ENCODE results near the gene LIMK1. TPM values are rescaled to one million over a fixed set of nuclear protein-coding genes. Genes with fewer than 3 reads are reported as not detected.

LIMK1 gene
- total and polyA plus RNA-seq, 2 experiments from 2014 or later, result 13.0 to 96.5 TPM

- no peaks in the 10 kb centered on the region for H3K9me3 Mint-ChIP-seq
- H3F3A ChIP-seq (replicated peaks; ENCODE audit: low read depth), result no peaks in the 10 kb centered on the region
- H3K79me2 ChIP-seq (replicated peaks; ENCODE audit: insufficient read depth), result no peaks in the 10 kb centered on the region
- no peak overlapping the region for H3K4me3 Mint-ChIP-seq
- no peaks in the 10 kb centered on the region for H3K36me3 Mint-ChIP-seq (ENCODE audit: low read depth)
- no peaks in the 10 kb centered on the region for H3K9me2 ChIP-seq (ENCODE audit: insufficient read depth)
- no peak overlapping the region for H3K27ac ChIP-seq (ENCODE audit: low read depth)
- H3K4me1 ChIP-seq (ENCODE audit: insufficient read depth), result no peaks in the 10 kb centered on the region
- no peaks in the 10 kb centered on the region for H3K4me1 Mint-ChIP-seq
- H3K4me3 ChIP-seq, result no peak overlapping the region
- no peaks in the 10 kb centered on the region for H3K27me3 ChIP-seq (ENCODE audit: insufficient read depth)
- H3K36me3 ChIP-seq (ENCODE audit: insufficient read depth), result no peaks in the 10 kb centered on the region
- ATAC-seq (no peak), DNase-seq (ENCODE audit: low spot score) (no peak)
- no peak for TF ChIP-seq ETS1 (IDR thresholded peaks at IDR 0.05)
- no peak for TF ChIP-seq ZNF331 (CRISPR knock-in tag; IDR thresholded peaks at IDR 0.05; ENCODE audit: low read depth)
- no peak for TF ChIP-seq POLR2AphosphoS5 (IDR thresholded peaks at IDR 0.05; ENCODE audit: low read depth)
- no peak for TF ChIP-seq EZH2phosphoT487 (IDR thresholded peaks at IDR 0.05; ENCODE audit: unreplicated experiment)
- no peak for TF ChIP-seq CREB1 (CRISPR knock-in tag; IDR thresholded peaks at IDR 0.05; ENCODE audit: low read depth)
- no peak for TF ChIP-seq JUNB (IDR thresholded peaks at IDR 0.05; ENCODE audit: unreplicated experiment)
- no peak overlapping the region for H3K4me2 ChIP-seq
- no peaks in the 10 kb centered on the region; the same call in 1 of the 2 replicates for H4K20me1 ChIP-seq (replicated peaks; ENCODE audit: insufficient read depth)
- H2AFZ ChIP-seq, result no peak overlapping the region
- H3K27me3 Mint-ChIP-seq (ENCODE audit: insufficient read depth, low read depth, poor library complexity), result peaks cover 13% of the 10 kb centered on the region
- peak overlapping the region; percentile 70; the same call in 1 of the 2 replicates for H3K27ac Mint-ChIP-seq
These were observed 72.3 kb downstream of the LIMK1 start for GRCh38 chr7:74155810-74156395.

GRCh38 chr7:74157605-74158004, 74.0 kb downstream of the LIMK1 start:
- no peaks in the 10 kb centered on the region for H3K4me1 Mint-ChIP-seq
- DNase-seq (ENCODE audit: low spot score), result no peak
- Histone ChIP-seq H3K36me3 (ENCODE audit: insufficient read depth) (no peaks in the 10 kb centered on the region), H3K4me3 (no peak overlapping the region), H3K27ac (ENCODE audit: low read depth) (no peak overlapping the region), H4K20me1 (replicated peaks; ENCODE audit: insufficient read depth) (no peaks in the 10 kb centered on the region; the same call in 1 of the 2 replicates), H3K79me2 (replicated peaks; ENCODE audit: insufficient read depth) (no peaks in the 10 kb centered on the region), H2AFZ (no peak overlapping the region), H3F3A (replicated peaks; ENCODE audit: low read depth) (no peaks in the 10 kb centered on the region), H3K27me3 (ENCODE audit: insufficient read depth) (no peaks in the 10 kb centered on the region), H3K4me2 (no peak overlapping the region), H3K9me2 (ENCODE audit: insufficient read depth) (no peaks in the 10 kb centered on the region), H3K4me1 (ENCODE audit: insufficient read depth) (no peaks in the 10 kb centered on the region)
- H3K27me3 Mint-ChIP-seq (ENCODE audit: insufficient read depth, low read depth, poor library complexity), result peaks cover 11% of the 10 kb centered on the region
- no peaks in the 10 kb centered on the region for H3K9me3 Mint-ChIP-seq
- no peak for TF ChIP-seq ZNF331 (CRISPR knock-in tag; IDR thresholded peaks at IDR 0.05; ENCODE audit: low read depth)
- no peak for TF ChIP-seq EZH2 (IDR thresholded peaks at IDR 0.05; ENCODE audit: low read depth, unreplicated experiment)
- no peak for TF ChIP-seq CREB1 (CRISPR knock-in tag; IDR thresholded peaks at IDR 0.05; ENCODE audit: low read depth)
- TF ChIP-seq POLR2AphosphoS5 (IDR thresholded peaks at IDR 0.05; ENCODE audit: low read depth), result no peak
- no peak for TF ChIP-seq JUNB (IDR thresholded peaks at IDR 0.05; ENCODE audit: unreplicated experiment)
- TF ChIP-seq ETS1 (IDR thresholded peaks at IDR 0.05), result no peak
- TF ChIP-seq ZNF114 (CRISPR knock-in tag; IDR thresholded peaks at IDR 0.05), result no peak
- TF ChIP-seq NANOG (IDR thresholded peaks at IDR 0.05; ENCODE audit: borderline replicate concordance), result no peak
- TF ChIP-seq REST (IDR thresholded peaks at IDR 0.05; ENCODE audit: unreplicated experiment), result no peak
- no peak for TF ChIP-seq CTCF (conservative IDR thresholded peaks at IDR 0.05; ENCODE audit: low read depth in 2 of 2)
- no peak for TF ChIP-seq EZH2phosphoT487 (IDR thresholded peaks at IDR 0.05; ENCODE audit: unreplicated experiment)
- TF ChIP-seq STAT1 (IDR thresholded peaks at IDR 0.05; ENCODE audit: unreplicated experiment), result no peak
- H3K27ac Mint-ChIP-seq, result no peak overlapping the region
- H3K4me3 Mint-ChIP-seq, result no peak overlapping the region
- no peaks in the 10 kb centered on the region for H3K36me3 Mint-ChIP-seq (ENCODE audit: low read depth)
- ATAC-seq, result no peak
